HG02840 (cell line): ENCODE data around the gene TMEM235.
A peak's percentile ranks its signal among the peaks of the same experiment; 100 is the strongest.

Experiments used
- ATAC-seq: cut with Tn5 transposase; IDR thresholded peaks from one replicate; pipeline ENCODE4 v1.9.1; 2021; ENCODE audit warnings: mild to moderate bottlenecking, moderate library complexity, moderate number of reproducible peaks; ENCODE audit not compliant: unreplicated experiment, low FRiP score

TMEM235 gene

GRCh38 chr17:78230996-78231935 is at the start of gene TMEM235:
Gene TMEM235, plus strand, starts transcription at chr17:78231631. Its CDS starts 393 bp downstream, at chr17:78232024.
- no peak for ATAC-seq

GRCh38 chr17:78182504-78182903 is 48.9 kb upstream of the TMEM235 start:
- no peak for ATAC-seq

GRCh38 chr17:78183916-78184315 is 47.5 kb upstream of the TMEM235 start:
- ATAC-seq: no peak

GRCh38 chr17:78184351-78184750 is 47.1 kb upstream of the TMEM235 start:
- ATAC-seq: no peak

- ATAC-seq: no peak
These were observed 46.6 kb upstream of the TMEM235 start for GRCh38 chr17:78184868-78185267.

GRCh38 chr17:78185981-78186691 is 45.3 kb upstream of the TMEM235 start:
- ATAC-seq: no peak

- ATAC-seq: peak; percentile 89
These were observed 44.5 kb upstream of the TMEM235 start, which contains the start of the genes AFMID and TK1 for GRCh38 chr17:78186692-78187595. Gene AFMID, plus strand, starts transcription at chr17:78187362. Its CDS starts 9 bp downstream, at chr17:78187371. Gene TK1, minus strand, starts transcription at chr17:78187052. Its CDS starts 58 bp downstream, at chr17:78186994.

GRCh38 chr17:78196716-78197115 is 34.7 kb upstream of the TMEM235 start:
- ATAC-seq: no peak

GRCh38 chr17:78197147-78197832 is 34.1 kb upstream of the TMEM235 start:
- no peak for ATAC-seq

- no peak for ATAC-seq
These were observed 31.0 kb upstream of the TMEM235 start for GRCh38 chr17:78200451-78200850.

- ATAC-seq: no peak
These were observed 28.8 kb upstream of the TMEM235 start for GRCh38 chr17:78202666-78203065.

GRCh38 chr17:78204387-78205123 is 26.9 kb upstream of the TMEM235 start:
- no peak for ATAC-seq

GRCh38 chr17:78205124-78205775 is 26.2 kb upstream of the TMEM235 start:
- no peak for ATAC-seq

GRCh38 chr17:78206298-78206697 is 25.1 kb upstream of the TMEM235 start:
- ATAC-seq: no peak

- ATAC-seq: no peak
These were observed 22.9 kb upstream of the TMEM235 start for GRCh38 chr17:78208486-78208885.

GRCh38 chr17:78210111-78210510 is 21.3 kb upstream of the TMEM235 start:
- no peak for ATAC-seq

- ATAC-seq: no peak
These were observed 20.4 kb upstream of the TMEM235 start for GRCh38 chr17:78211032-78211431.

GRCh38 chr17:78214016-78214705 is 17.3 kb upstream of the TMEM235 start, which contains the start of gene BIRC5:
Gene BIRC5, plus strand, starts transcription at chr17:78214253. Its CDS starts 64 bp downstream, at chr17:78214317.
- no peak for ATAC-seq
